NCI-H524 treated with DMSO at 0.1 percent for 48 hours (cell line): ENCODE measurements around the gene CADPS2.

Experiments
- DNase-seq: peaks from one replicate; lab custom pipeline; 2025; lab: John Stamatoyannopoulos, UW

The CADPS2 gene

GRCh38 chr7:122363144-122363543 lies 523.1 kb downstream of the CADPS2 start:
- DNase-seq, result no peak

- DNase-seq, result no peak
These were observed 523.8 kb downstream of the CADPS2 start for GRCh38 chr7:122362473-122362872.

- no peak for DNase-seq
These were observed 531.6 kb downstream of the CADPS2 start for GRCh38 chr7:122354656-122355055.

- no peak for DNase-seq
These were observed 533.8 kb downstream of the CADPS2 start for GRCh38 chr7:122352454-122352853.

- DNase-seq, result no peak
These were observed 535.6 kb downstream of the CADPS2 start for GRCh38 chr7:122350701-122351100.

- no peak for DNase-seq
These were observed 542.0 kb downstream of the CADPS2 start for GRCh38 chr7:122344303-122344620.

GRCh38 chr7:122343601-122344302 lies 542.5 kb downstream of the CADPS2 start:
- no peak for DNase-seq

- DNase-seq, result no peak
These were observed 545.8 kb downstream of the CADPS2 start for GRCh38 chr7:122340427-122340826.

GRCh38 chr7:122339145-122339904 lies 546.9 kb downstream of the CADPS2 start:
- DNase-seq, result no peak

- DNase-seq, result peak; percentile 88
These were observed 549.2 kb downstream of the CADPS2 start for GRCh38 chr7:122337011-122337410.

GRCh38 chr7:122329145-122329802 lies 557.0 kb downstream of the CADPS2 start:
- no peak for DNase-seq

- no peak for DNase-seq
These were observed 558.3 kb downstream of the CADPS2 start for GRCh38 chr7:122327969-122328368.

- no peak for DNase-seq
These were observed 569.5 kb downstream of the CADPS2 start for GRCh38 chr7:122316467-122317388.

GRCh38 chr7:122315507-122316466 lies 570.5 kb downstream of the CADPS2 start:
- DNase-seq, result no peak

GRCh38 chr7:122314284-122314683 lies 572.0 kb downstream of the CADPS2 start:
- DNase-seq, result no peak

GRCh38 chr7:122312789-122313188 lies 573.5 kb downstream of the CADPS2 start:
- DNase-seq, result no peak

GRCh38 chr7:122311734-122312450 lies 574.4 kb downstream of the CADPS2 start:
- DNase-seq, result no peak

- DNase-seq, result no peak
These were observed 575.1 kb downstream of the CADPS2 start for GRCh38 chr7:122311050-122311700.

- DNase-seq, result no peak
These were observed 575.9 kb downstream of the CADPS2 start for GRCh38 chr7:122310119-122311021.
